GM06990 (cell line): Measurements from ENCODE around the gene KIAA1217.

ENCODE experiments used
- DNase-seq: peaks from one replicate; pipeline ENCODE4 v3.0.0-alpha.2; 2011; ENCODE audit not compliant: insufficient read length; ENCODE audit errors: extremely low read depth
- H3K27me3 ChIP-seq: replicated peaks from 2 replicates; pipeline ENCODE4 v1.6.0; 2011; ENCODE audit warnings: low read length; ENCODE audit not compliant: control insufficient read depth, insufficient read depth
- H3K36me3 ChIP-seq: 2 replicates; pipeline ENCODE4 v1.5.1; 2011; ENCODE audit warnings: low read length; ENCODE audit not compliant: control insufficient read depth, insufficient read depth
- H3K4me3 ChIP-seq: replicated peaks from 2 replicates; pipeline ENCODE4 v1.5.1; 2011; ENCODE audit warnings: low read depth, mild to moderate bottlenecking, control low read depth, low read length
- TF ChIP-seq, protein P1 (sequence below): IDR thresholded peaks from 2 replicates; pipeline ENCODE4 v1.5.1; 2011; ENCODE audit warnings: low read length, control low read depth, mild to moderate bottlenecking, inconsistent platforms; ENCODE audit not compliant: insufficient read depth, poor library complexity, severe bottlenecking

KIAA1217 gene

DNA sequence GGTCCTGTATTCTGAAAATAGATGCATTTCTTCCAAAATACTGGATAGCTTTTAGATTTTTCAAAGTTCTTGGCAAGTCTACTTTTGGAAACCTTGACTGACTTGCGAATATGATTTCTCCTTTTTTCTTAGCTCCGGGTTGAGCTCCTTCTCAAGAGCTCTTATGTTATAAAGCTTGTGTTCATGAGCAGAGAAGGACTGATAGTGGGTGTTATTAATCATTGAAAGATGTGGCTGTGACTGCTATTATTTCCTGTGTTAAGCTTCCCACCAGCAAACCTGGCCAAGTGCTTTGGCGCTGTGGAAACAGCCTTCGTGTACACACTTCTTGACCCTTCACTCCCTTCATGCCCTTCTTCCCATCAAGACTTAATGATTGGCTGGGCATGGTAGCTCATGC is 98.2 kb downstream of the KIAA1217 start:
- TF ChIP-seq, protein P1, sequence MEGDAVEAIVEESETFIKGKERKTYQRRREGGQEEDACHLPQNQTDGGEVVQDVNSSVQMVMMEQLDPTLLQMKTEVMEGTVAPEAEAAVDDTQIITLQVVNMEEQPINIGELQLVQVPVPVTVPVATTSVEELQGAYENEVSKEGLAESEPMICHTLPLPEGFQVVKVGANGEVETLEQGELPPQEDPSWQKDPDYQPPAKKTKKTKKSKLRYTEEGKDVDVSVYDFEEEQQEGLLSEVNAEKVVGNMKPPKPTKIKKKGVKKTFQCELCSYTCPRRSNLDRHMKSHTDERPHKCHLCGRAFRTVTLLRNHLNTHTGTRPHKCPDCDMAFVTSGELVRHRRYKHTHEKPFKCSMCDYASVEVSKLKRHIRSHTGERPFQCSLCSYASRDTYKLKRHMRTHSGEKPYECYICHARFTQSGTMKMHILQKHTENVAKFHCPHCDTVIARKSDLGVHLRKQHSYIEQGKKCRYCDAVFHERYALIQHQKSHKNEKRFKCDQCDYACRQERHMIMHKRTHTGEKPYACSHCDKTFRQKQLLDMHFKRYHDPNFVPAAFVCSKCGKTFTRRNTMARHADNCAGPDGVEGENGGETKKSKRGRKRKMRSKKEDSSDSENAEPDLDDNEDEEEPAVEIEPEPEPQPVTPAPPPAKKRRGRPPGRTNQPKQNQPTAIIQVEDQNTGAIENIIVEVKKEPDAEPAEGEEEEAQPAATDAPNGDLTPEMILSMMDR: no peak
- H3K36me3 ChIP-seq: no peaks in the 10 kb centered on the region
- no peak for DNase-seq
- H3K4me3 ChIP-seq: no peak overlapping the region
- H3K27me3 ChIP-seq: no peaks in the 10 kb centered on the region

DNA sequence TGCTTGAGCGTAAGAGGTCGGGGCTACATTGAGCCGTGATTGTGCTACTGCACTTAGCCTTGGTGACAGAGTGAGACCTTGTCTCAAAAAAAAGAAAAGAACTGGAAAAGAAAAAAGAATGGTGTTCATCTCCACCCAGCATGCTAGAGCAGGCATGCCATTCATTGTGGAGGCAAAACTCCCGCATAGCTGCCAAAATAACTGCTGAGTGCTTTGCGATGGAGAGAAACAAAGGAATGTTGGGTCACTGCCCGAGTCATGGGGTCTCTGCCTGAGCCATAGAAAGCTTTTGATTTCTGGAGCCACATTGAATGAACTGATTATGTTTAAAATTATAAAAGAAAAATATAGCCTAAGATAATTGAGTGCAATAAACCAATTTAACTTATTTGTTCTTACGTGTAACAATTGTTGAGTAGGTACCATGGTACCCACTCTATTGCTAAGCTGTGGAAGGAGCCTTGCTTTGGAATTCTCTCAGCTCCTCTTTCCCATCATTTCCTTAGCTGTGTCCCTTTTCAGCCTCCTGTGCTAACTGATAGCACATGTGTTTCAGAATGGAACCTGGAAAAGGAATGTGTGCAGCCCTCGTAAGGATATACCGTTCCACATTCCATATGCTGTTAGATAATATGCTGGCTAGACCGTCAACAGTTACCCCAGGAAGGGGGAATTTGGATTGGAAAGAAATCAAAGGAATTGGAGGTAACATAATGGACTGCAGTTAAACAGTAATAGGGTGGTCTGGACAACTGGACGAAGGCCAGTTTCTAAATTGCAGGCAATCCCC is 99.0 kb downstream of the KIAA1217 start:
- Histone ChIP-seq H3K36me3 (no peaks in the 10 kb centered on the region), H3K4me3 (no peak overlapping the region), H3K27me3 (no peaks in the 10 kb centered on the region)
- TF ChIP-seq, protein P1: no peak
- no peak for DNase-seq

DNA sequence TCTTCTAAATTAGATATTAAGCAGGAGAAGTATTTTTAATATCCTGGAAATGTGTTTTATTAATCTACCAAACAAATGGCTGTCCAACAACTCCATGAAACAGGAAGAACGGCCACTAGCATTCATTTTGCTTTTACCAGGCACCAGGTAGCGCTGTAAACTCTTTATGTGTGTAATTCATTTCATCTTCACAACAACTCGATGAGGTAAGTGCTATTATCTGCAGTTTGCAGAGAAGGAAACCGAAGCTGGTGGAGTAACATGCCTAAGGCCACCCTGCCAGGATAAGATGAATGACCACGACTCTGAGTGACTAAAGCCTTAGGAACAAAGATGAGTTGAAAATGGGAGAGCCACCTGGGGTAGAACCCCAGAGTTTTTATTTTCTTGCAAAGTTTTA is 101.2 kb downstream of the KIAA1217 start:
- DNase-seq: no peak

DNA sequence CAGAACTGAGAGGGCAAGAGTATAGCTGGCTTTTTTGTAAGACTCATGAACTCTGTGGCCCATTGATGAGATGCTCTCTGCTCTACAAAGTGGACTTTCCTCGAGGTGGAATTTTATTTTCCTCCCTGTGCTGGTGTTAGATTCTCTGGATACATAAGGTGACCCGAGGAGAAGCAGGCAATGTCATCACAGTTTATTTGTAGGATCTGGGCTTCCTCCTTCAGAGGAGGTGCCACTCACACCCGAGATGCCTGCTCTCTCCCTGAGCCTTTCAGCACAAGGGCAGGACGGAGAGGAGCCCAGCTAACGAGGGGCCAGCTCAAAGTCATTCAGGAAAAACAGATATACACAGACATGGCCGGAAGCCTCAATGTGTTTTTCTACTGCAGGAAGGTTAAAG is 103.0 kb downstream of the KIAA1217 start:
- H3K36me3 ChIP-seq: no peaks in the 10 kb centered on the region
- no peaks in the 10 kb centered on the region for H3K27me3 ChIP-seq
- TF ChIP-seq, protein P1: no peak
- no peak overlapping the region for H3K4me3 ChIP-seq
- DNase-seq: no peak

More for the DNA sequence above, 101.2 kb downstream of the KIAA1217 start:
- TF ChIP-seq, protein P1: no peak
- Histone ChIP-seq H3K4me3 (no peak overlapping the region), H3K36me3 (no peaks in the 10 kb centered on the region), H3K27me3 (no peaks in the 10 kb centered on the region)

DNA sequence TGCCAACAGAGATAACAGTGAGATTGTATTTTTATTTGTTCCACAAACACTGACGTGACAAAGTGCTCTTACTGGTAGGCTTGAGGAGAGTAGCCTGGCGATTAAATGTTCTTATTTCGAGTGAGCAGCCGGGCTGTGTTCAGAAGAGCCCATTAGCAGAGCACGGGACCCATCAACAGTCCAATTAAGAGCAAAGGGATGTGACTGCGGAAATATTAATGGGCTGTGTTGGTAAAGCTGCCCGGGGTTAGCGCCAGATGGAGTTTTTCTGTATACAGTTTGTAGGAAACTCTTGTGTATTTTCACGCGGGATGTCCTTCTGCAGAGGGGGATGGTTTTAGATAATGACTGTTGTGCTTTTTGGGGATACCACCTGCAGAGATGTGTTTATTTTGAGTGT is 104.3 kb downstream of the KIAA1217 start:
- H3K36me3 ChIP-seq: no peaks in the 10 kb centered on the region
- no peaks in the 10 kb centered on the region for H3K27me3 ChIP-seq
- H3K4me3 ChIP-seq: no peak overlapping the region
- TF ChIP-seq, protein P1: no peak
- no peak for DNase-seq

DNA sequence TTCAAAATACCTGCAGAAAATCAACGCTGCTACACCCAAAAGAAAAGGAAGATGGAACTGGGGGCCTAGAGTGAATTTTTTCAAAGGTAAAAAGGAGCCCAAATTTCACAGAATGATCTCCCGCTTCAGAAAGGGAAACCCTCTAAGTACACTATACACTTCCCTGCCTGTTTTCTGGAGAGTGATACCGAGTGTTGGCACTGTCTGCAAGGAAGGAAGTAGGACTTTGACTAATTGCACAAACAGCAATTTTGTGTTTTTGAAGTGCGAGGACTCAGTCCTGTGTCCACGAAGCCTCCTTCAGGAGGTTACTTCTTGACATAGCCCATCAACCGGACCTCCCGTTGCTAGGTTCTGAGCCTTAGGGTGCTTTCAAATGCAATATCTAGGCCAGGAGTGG is 106.3 kb downstream of the KIAA1217 start:
- H3K36me3 ChIP-seq: no peaks in the 10 kb centered on the region
- no peak overlapping the region for H3K4me3 ChIP-seq
- H3K27me3 ChIP-seq: no peaks in the 10 kb centered on the region
- TF ChIP-seq, protein P1: no peak
- DNase-seq: no peak
